ENCODE data around the gene STX10.
"Not testable (repeated sequence)": the region's sequence is repeated elsewhere in the genome, so short reads cannot be mapped to it uniquely, and the experiment has no call there.

Gene STX10

GRCh38 chr19:13164343-13165161 lies 14.4 kb upstream of the STX10 start:
- no peak for DNase-seq (ENCODE audit: low read depth)

- no peak for DNase-seq (ENCODE audit: low read depth)
Observed at GRCh38 chr19:13163609-13164342, 13.6 kb upstream of the STX10 start.

GRCh38 chr19:13162724-13163608 lies 12.8 kb upstream of the STX10 start:
- peak; percentile 85 for DNase-seq (ENCODE audit: low read depth)

- no peak for DNase-seq (ENCODE audit: low read depth)
Observed at GRCh38 chr19:13160557-13160956, 10.4 kb upstream of the STX10 start.

GRCh38 chr19:13159713-13160112 lies 9.5 kb upstream of the STX10 start:
- no peak for DNase-seq (ENCODE audit: low read depth)

- no peak for DNase-seq (ENCODE audit: low read depth)
Observed at GRCh38 chr19:13155472-13156359, 5.5 kb upstream of the STX10 start.

- DNase-seq (ENCODE audit: low read depth) = peak; percentile 73
Observed at GRCh38 chr19:13154911-13155471, 4.8 kb upstream of the STX10 start.

- DNase-seq (ENCODE audit: low read depth) = no peak
Observed at GRCh38 chr19:13154241-13154778, 4.1 kb upstream of the STX10 start.

- DNase-seq (ENCODE audit: low read depth) = no peak
Observed at GRCh38 chr19:13153569-13154240, 3.5 kb upstream of the STX10 start.

GRCh38 chr19:13152974-13153568 lies 2.9 kb upstream of the STX10 start:
- DNase-seq (ENCODE audit: low read depth) = peak; percentile 97

GRCh38 chr19:13152356-13152973 lies 2.3 kb upstream of the STX10 start:
- DNase-seq (ENCODE audit: low read depth) = no peak

- peak; percentile 94 for DNase-seq (ENCODE audit: low read depth)
Observed at GRCh38 chr19:13151605-13152355, 1.6 kb upstream of the STX10 start.

- no peak for DNase-seq (ENCODE audit: low read depth)
Observed at GRCh38 chr19:13150931-13151604, 893 bp upstream of the STX10 start.

GRCh38 chr19:13149628-13150186 lies 468 bp downstream of the STX10 start:
- DNase-seq (ENCODE audit: low read depth) = no peak

GRCh38 chr19:13149173-13149627 lies 975 bp downstream of the STX10 start:
- not testable (repeated sequence) for DNase-seq (ENCODE audit: low read depth)

GRCh38 chr19:13146763-13147563 lies 3.2 kb downstream of the STX10 start:
- no peak for DNase-seq (ENCODE audit: low read depth)
